ENCODE measurements around the gene SEBOX.

DNA sequence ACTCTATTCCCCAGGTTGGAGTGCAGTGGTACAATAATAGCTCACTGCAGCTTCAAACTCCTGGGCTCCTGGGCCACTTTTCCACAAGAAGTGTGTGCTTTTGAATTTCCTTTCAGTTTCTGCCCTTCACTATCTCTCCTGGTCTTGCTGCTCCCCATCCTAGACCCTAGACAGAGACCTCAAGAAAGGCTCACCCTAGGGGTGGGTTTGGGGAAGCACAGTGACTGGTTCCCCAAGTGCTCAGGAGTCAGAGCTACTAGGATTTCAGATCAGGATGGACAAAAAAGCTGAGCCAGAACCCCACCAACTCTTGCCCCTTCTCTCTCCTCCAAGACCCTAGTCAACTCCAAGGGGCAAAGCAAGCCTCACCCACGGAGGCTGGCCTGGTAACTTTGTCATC is 1.6 kb upstream of the SEBOX start:
- no peak for TF ChIP-seq POLR2A (IDR thresholded peaks at IDR 0.05)
- TF ChIP-seq, protein P1, sequence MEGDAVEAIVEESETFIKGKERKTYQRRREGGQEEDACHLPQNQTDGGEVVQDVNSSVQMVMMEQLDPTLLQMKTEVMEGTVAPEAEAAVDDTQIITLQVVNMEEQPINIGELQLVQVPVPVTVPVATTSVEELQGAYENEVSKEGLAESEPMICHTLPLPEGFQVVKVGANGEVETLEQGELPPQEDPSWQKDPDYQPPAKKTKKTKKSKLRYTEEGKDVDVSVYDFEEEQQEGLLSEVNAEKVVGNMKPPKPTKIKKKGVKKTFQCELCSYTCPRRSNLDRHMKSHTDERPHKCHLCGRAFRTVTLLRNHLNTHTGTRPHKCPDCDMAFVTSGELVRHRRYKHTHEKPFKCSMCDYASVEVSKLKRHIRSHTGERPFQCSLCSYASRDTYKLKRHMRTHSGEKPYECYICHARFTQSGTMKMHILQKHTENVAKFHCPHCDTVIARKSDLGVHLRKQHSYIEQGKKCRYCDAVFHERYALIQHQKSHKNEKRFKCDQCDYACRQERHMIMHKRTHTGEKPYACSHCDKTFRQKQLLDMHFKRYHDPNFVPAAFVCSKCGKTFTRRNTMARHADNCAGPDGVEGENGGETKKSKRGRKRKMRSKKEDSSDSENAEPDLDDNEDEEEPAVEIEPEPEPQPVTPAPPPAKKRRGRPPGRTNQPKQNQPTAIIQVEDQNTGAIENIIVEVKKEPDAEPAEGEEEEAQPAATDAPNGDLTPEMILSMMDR (IDR thresholded peaks at IDR 0.05) = no peak
- TF ChIP-seq POLR2AphosphoS5 (IDR thresholded peaks at IDR 0.05) = no peak

All from prostate gland (tissue), 2 donors.